Neural progenitor cell (in vitro differentiated cells): ENCODE data around the gene HRG. TPM values are rescaled to one million over a fixed set of nuclear protein-coding genes. Genes with fewer than 3 reads are reported as not detected.

Experiments
- DNase-seq: peaks from one replicate; pipeline ENCODE4 v3.0.0-alpha.2; 2016; ENCODE audit warnings: low spot score
- H2AFZ ChIP-seq: fragments of 200-600 bp; sonication (generic); replicated peaks from 2 replicates; pipeline ENCODE4 v1.6.1; 2016; ENCODE audit warnings: antibody characterized with exemption
- H3F3A ChIP-seq: fragments of 200-600 bp; sonication (generic); 2 replicates; pipeline ENCODE4 v1.6.1; 2016; ENCODE audit warnings: antibody characterized with exemption, low read depth
- H3K27ac ChIP-seq: fragments of 200-600 bp; sonication (generic); 2 replicates; pipeline ENCODE4 v1.5.1; 2016; ENCODE audit warnings: mild to moderate bottlenecking
- H3K27me3 ChIP-seq: fragments of 200-600 bp; sonication (generic); 2 replicates; pipeline ENCODE4 v1.6.1; 2016; ENCODE audit warnings: mild to moderate bottlenecking, moderate library complexity
- H3K36me3 ChIP-seq: fragments of 200-600 bp; sonication (generic); 2 replicates; pipeline ENCODE4 v1.5.1; 2016
- H3K4me1 ChIP-seq: fragments of 200-600 bp; sonication (generic); 2 replicates; pipeline ENCODE4 v1.6.1; 2016; ENCODE audit warnings: mixed run types
- H3K4me2 ChIP-seq: fragments of 200-600 bp; sonication (generic); 2 replicates; pipeline ENCODE4 v1.6.1; 2016
- H3K4me3 ChIP-seq: fragments of 200-600 bp; sonication (generic); 2 replicates; pipeline ENCODE4 v1.5.1; 2016
- H3K79me2 ChIP-seq: fragments of 200-600 bp; sonication (generic); 2 replicates; pipeline ENCODE4 v1.6.1; 2016; ENCODE audit warnings: low read depth
- H3K9ac ChIP-seq: fragments of 200-600 bp; sonication (generic); 2 replicates; pipeline ENCODE4 v1.6.1; 2016
- H3K9me3 ChIP-seq: fragments of 200-600 bp; sonication (generic); 2 replicates; pipeline ENCODE4 v1.5.1; 2016; ENCODE audit warnings: low read depth
- H4K20me1 ChIP-seq: fragments of 200-600 bp; sonication (generic); 2 replicates; pipeline ENCODE4 v1.6.1; 2016; ENCODE audit warnings: low read depth
- H3K27ac Mint-ChIP-seq: 3 replicates; pipeline ENCODE4 v1.8.0; 2021; ENCODE audit warnings: mixed read lengths
- H3K27me3 Mint-ChIP-seq: 2 replicates; pipeline ENCODE4 v1.8.0; 2022; ENCODE audit warnings: low read depth, mild to moderate bottlenecking, inconsistent platforms, moderate library complexity, mixed read lengths; ENCODE audit not compliant: insufficient read depth
- H3K36me3 Mint-ChIP-seq: 3 replicates; pipeline ENCODE4 v1.8.0; 2021; ENCODE audit warnings: mixed read lengths
- H3K4me1 Mint-ChIP-seq: 3 replicates; pipeline ENCODE4 v1.8.0; 2021; ENCODE audit warnings: mixed read lengths
- H3K4me3 Mint-ChIP-seq: 3 replicates; pipeline ENCODE4 v1.8.0; 2021; ENCODE audit warnings: mild to moderate bottlenecking, moderate library complexity, mixed read lengths
- H3K9me3 Mint-ChIP-seq: 3 replicates; pipeline ENCODE4 v1.8.0; 2020; ENCODE audit warnings: mixed read lengths
- CTCF ChIP-seq: fragments of 200-600 bp; sonication (generic); IDR thresholded peaks from 2 replicates; pipeline ENCODE4 v1.5.1; 2017; ENCODE audit warnings: antibody characterized with exemption, mild to moderate bottlenecking
- EZH2 ChIP-seq: fragments of 200-600 bp; sonication (generic); IDR thresholded peaks from 2 replicates; pipeline ENCODE4 v1.6.1; 2017; ENCODE audit warnings: antibody characterized with exemption, mild to moderate bottlenecking, moderate library complexity
- EZH2phosphoT487 ChIP-seq: fragments of 200-600 bp; sonication (generic); IDR thresholded peaks from 2 replicates; pipeline ENCODE4 v1.6.1; 2017; ENCODE audit warnings: antibody characterized with exemption
- small RNA-seq: library from RNA; depleted of rRNA; stranded (forward); fragments of <200 nt; gene quantifications from one replicate; pipeline ENCODE3, GENCODE V24; 2015
- total RNA-seq: library from RNA; depleted of rRNA; stranded (reverse); fragments of >200 nt; gene quantifications from 2 replicates; pipeline ENCODE4 v1.2.3, GENCODE V29; 2015; ENCODE audit warnings: low replicate concordance

Gene HRG
- total RNA-seq, 1 donor from 2014 or later = not detected

- Histone ChIP-seq H3K27me3 (no peaks in the 10 kb centered on the region), H3K79me2 (no peaks in the 10 kb centered on the region), H3K4me2 (no peak overlapping the region), H3F3A (no peaks in the 10 kb centered on the region), H3K27ac (no peak overlapping the region), H3K4me1 (no peaks in the 10 kb centered on the region), H3K9ac (no peak overlapping the region), H3K4me3 (no peak overlapping the region), H4K20me1 (no peaks in the 10 kb centered on the region), H2AFZ (no peak overlapping the region), H3K9me3 (no peaks in the 10 kb centered on the region), H3K36me3 (no peaks in the 10 kb centered on the region)
- peaks cover under 1% of the 10 kb centered on the region for H3K27me3 Mint-ChIP-seq
- peaks cover 11% of the 10 kb centered on the region for H3K4me1 Mint-ChIP-seq
- H3K27ac Mint-ChIP-seq = no peak overlapping the region
- no peak for DNase-seq
- no peak overlapping the region for H3K4me3 Mint-ChIP-seq
- no peaks in the 10 kb centered on the region for H3K36me3 Mint-ChIP-seq
- no peaks in the 10 kb centered on the region for H3K9me3 Mint-ChIP-seq
- TF ChIP-seq EZH2 = no peak
- TF ChIP-seq EZH2phosphoT487 = no peak
- TF ChIP-seq CTCF = no peak
These were observed 59.1 kb downstream of the HRG start for GRCh38 chr3:186724911-186725310.

Small RNA genes within 50 kb of the gene (small RNA-seq; reads per million reads assigned to genes)
- not detected for gene RF00017

Other genes starting within 250 kb of the HRG start
- gene CRYGS, start 121.6 kb upstream of the HRG start, total RNA-seq = 1.1 and 1.4 TPM in 2 replicates
- gene TBCCD1, start 98.7 kb upstream of the HRG start, total RNA-seq = 16.8 and 21.1 TPM in 2 replicates
- 52.7 and 73.0 TPM in 2 replicates for gene DNAJB11, start 95.3 kb upstream of the HRG start, total RNA-seq
- not detected in 2 replicates for gene AHSG, start 53.0 kb upstream of the HRG start, total RNA-seq
- not detected in 2 replicates for gene FETUB, start 25.6 kb upstream of the HRG start, total RNA-seq
- gene KNG1, start 51.3 kb downstream of the HRG start, total RNA-seq = not detected in 2 replicates
- gene EIF4A2, start 117.6 kb downstream of the HRG start, total RNA-seq = 841 and 1,764 TPM in 2 replicates
- 127 and 187 TPM in 2 replicates for gene RFC4, start 140.5 kb downstream of the HRG start, total RNA-seq
- not detected in 2 replicates for gene ADIPOQ, start 176.7 kb downstream of the HRG start, total RNA-seq